ENCODE data around the gene INHBB. TPM values are rescaled to one million over a fixed set of nuclear protein-coding genes. Genes with fewer than 3 reads are reported as not detected.

The INHBB gene
- total RNA-seq, 1 experiment from 2014 or later: 223 TPM

DNA sequence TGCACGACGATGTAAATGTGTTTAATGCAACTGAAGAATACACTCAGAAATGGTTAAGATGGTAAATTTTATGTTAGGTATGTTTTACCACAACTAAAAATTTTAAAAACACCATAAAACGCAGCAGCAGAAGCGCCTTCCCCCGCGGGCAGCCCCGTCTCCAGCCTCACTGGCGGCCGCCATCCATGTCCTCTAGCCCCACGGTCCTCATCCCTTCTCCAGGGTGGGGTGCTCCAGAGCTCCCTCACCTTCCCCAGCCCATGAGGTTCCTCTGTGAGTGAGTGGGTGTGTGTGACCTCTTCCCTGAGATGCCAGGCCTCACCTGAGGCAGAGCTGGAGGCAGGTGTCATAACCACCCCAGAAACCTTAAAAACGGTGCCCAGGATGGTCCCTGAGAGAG, 17.0 kb downstream of the INHBB start:
- intact Hi-C loops (cut with micrococcal nuclease): no loop called here
- no peaks in the 10 kb centered on the region for H3K27me3 ChIP-seq (ENCODE audit: low read length)
- no peaks in the 10 kb centered on the region for H3K9me3 ChIP-seq (ENCODE audit: low read length)
- BruUV-seq (replicated peaks): no TSS peak
- peaks cover 38% of the 10 kb centered on the region for H3K4me1 ChIP-seq (ENCODE audit: insufficient read depth, low read length)
- H3K4me3 ChIP-seq (ENCODE audit: low read length): no peak overlapping the region
- H2AFZ ChIP-seq (ENCODE audit: low read length): no peak overlapping the region
- peaks cover 4% of the 10 kb centered on the region for H3F3A ChIP-seq (ENCODE audit: low read length, unreplicated experiment)
- no peaks in the 10 kb centered on the region for H4K20me1 ChIP-seq (ENCODE audit: low read length)
- no peak overlapping the region for H3K27ac ChIP-seq (ENCODE audit: low read length)
- H3K79me2 ChIP-seq (ENCODE audit: low read length): no peaks in the 10 kb centered on the region
- H3K9me2 ChIP-seq (replicated peaks; ENCODE audit: low read length): no peaks in the 10 kb centered on the region
- no peak for ATAC-seq
- CTCF ChIA-PET: no interaction called here
- DNase-seq: no peak
- no peak overlapping the region for H3K9ac ChIP-seq (ENCODE audit: low read length)
- no peaks in the 10 kb centered on the region for H3K36me3 ChIP-seq (ENCODE audit: low read depth, low read length)
- no peak overlapping the region for H3K4me2 ChIP-seq (ENCODE audit: low read length)
- TF ChIP-seq EZH2 (IDR thresholded peaks at IDR 0.05; ENCODE audit: low read length, unreplicated experiment) (no peak), EZH2phosphoT487 (IDR thresholded peaks at IDR 0.05; ENCODE audit: borderline replicate concordance, low read length) (no peak)
- TF ChIP-seq, protein P1, sequence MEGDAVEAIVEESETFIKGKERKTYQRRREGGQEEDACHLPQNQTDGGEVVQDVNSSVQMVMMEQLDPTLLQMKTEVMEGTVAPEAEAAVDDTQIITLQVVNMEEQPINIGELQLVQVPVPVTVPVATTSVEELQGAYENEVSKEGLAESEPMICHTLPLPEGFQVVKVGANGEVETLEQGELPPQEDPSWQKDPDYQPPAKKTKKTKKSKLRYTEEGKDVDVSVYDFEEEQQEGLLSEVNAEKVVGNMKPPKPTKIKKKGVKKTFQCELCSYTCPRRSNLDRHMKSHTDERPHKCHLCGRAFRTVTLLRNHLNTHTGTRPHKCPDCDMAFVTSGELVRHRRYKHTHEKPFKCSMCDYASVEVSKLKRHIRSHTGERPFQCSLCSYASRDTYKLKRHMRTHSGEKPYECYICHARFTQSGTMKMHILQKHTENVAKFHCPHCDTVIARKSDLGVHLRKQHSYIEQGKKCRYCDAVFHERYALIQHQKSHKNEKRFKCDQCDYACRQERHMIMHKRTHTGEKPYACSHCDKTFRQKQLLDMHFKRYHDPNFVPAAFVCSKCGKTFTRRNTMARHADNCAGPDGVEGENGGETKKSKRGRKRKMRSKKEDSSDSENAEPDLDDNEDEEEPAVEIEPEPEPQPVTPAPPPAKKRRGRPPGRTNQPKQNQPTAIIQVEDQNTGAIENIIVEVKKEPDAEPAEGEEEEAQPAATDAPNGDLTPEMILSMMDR (conservative IDR thresholded peaks at IDR 0.05; ENCODE audit: low read depth, low read length): no peak
- POLR2A ChIA-PET (ENCODE audit: unreplicated experiment): no interaction called here

DNA sequence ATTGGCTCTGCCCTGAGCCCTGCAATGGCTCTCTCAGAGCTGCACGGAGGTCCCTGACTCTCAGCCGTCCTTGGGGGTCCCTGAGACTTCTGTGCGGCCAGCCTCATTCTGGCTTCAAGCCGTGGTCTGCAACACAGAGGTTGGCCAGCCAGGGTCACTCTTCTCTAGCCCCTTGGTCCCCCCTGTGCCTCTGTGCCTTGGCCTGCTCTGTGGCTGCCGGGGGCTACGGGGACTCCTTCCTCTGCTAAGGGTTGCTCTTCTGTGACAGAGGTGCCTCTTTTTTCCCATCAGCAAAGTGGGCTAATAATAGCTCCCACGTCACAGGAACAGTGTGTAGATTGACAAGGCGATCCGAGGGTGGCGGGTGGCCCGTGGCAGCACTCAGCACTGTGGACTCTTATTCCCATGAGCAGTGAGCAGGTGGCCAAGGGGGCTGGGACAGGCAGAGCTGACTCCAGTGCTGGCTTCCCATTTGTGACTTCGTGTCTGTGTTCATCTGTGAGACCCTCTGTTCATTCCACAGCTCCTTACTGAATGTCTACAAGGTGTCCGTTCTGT, 19.4 kb downstream of the INHBB start:
- no peaks in the 10 kb centered on the region for H3K9me2 ChIP-seq (replicated peaks; ENCODE audit: low read length)
- intact Hi-C loops (cut with micrococcal nuclease): no loop called here
- H3K9ac ChIP-seq (ENCODE audit: low read length): no peak overlapping the region
- ChIA-PET POLR2A (ENCODE audit: unreplicated experiment) (no interaction called here), CTCF (no interaction called here)
- H3K27ac ChIP-seq (ENCODE audit: low read length): no peak overlapping the region
- H3K4me3 ChIP-seq (ENCODE audit: low read length): no peak overlapping the region
- peaks cover 41% of the 10 kb centered on the region for H3K4me1 ChIP-seq (ENCODE audit: insufficient read depth, low read length)
- BruUV-seq (replicated peaks): no TSS peak
- H3K36me3 ChIP-seq (ENCODE audit: low read depth, low read length): no peaks in the 10 kb centered on the region
- DNase-seq: no peak
- ATAC-seq: no peak
- no peaks in the 10 kb centered on the region for H3K27me3 ChIP-seq (ENCODE audit: low read length)
- no peaks in the 10 kb centered on the region for H3K9me3 ChIP-seq (ENCODE audit: low read length)
- H2AFZ ChIP-seq (ENCODE audit: low read length): no peak overlapping the region
- peaks cover 5% of the 10 kb centered on the region for H3F3A ChIP-seq (ENCODE audit: low read length, unreplicated experiment)
- H3K79me2 ChIP-seq (ENCODE audit: low read length): no peaks in the 10 kb centered on the region
- no peaks in the 10 kb centered on the region for H4K20me1 ChIP-seq (ENCODE audit: low read length)
- TF ChIP-seq EZH2phosphoT487 (IDR thresholded peaks at IDR 0.05; ENCODE audit: borderline replicate concordance, low read length) (no peak), EZH2 (IDR thresholded peaks at IDR 0.05; ENCODE audit: low read length, unreplicated experiment) (no peak)
- TF ChIP-seq, protein P1 (conservative IDR thresholded peaks at IDR 0.05; ENCODE audit: low read depth, low read length): no peak
- no peak overlapping the region for H3K4me2 ChIP-seq (ENCODE audit: low read length)

DNA sequence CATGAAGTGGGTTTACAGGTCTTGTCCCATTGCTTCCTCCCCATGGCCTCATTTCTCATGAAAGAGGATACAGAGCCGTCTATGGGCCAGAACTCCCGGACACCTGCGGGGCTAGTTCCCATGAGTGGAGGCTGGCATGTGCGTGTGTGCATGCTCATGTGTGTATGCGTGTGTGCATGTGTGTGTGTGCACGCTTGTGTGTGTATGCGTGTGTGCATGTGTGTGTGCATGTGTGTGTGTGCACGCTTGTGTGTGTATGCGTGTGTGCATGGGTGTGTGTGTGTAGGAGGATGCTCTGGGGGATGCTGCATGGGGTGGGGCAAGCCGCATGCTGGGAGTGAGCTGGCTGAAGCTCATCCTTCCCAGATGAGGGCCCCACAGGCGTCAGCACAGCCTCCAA, 20.8 kb downstream of the INHBB start:
- intact Hi-C loops (cut with micrococcal nuclease): loop anchor here (1.0 kb wide), 1 partner anchor 31 kb away; no protein-coding TSS in a partner anchor
- H3K27me3 ChIP-seq (ENCODE audit: low read length): no peaks in the 10 kb centered on the region
- no peaks in the 10 kb centered on the region for H3K36me3 ChIP-seq (ENCODE audit: low read depth, low read length)
- H3K4me1 ChIP-seq (ENCODE audit: insufficient read depth, low read length): peaks cover 36% of the 10 kb centered on the region
- no peaks in the 10 kb centered on the region for H3K79me2 ChIP-seq (ENCODE audit: low read length)
- H3K4me2 ChIP-seq (ENCODE audit: low read length): peak overlapping the region; percentile 74
- ATAC-seq (no peak; the same call in 1 of the 2 replicates), DNase-seq (no peak)
- ChIA-PET POLR2A (ENCODE audit: unreplicated experiment) (interaction anchor here (0.6 kb wide), 1 partner anchor 33 kb away, joined by 3 read pairs; no protein-coding TSS in a partner anchor), CTCF (interaction anchor here (0.5 kb wide), 1 partner anchor 32 kb away, joined by 3 read pairs; no protein-coding TSS in a partner anchor)
- no peaks in the 10 kb centered on the region for H3K9me3 ChIP-seq (ENCODE audit: low read length)
- H3F3A ChIP-seq (ENCODE audit: low read length, unreplicated experiment): peaks cover 5% of the 10 kb centered on the region
- H3K9ac ChIP-seq (ENCODE audit: low read length): no peak overlapping the region
- no peaks in the 10 kb centered on the region for H3K9me2 ChIP-seq (replicated peaks; ENCODE audit: low read length)
- no TSS peak for BruUV-seq (replicated peaks)
- no peak for TF ChIP-seq EZH2 (IDR thresholded peaks at IDR 0.05; ENCODE audit: low read length, unreplicated experiment)
- TF ChIP-seq, protein P1 (conservative IDR thresholded peaks at IDR 0.05; ENCODE audit: low read depth, low read length): no peak
- TF ChIP-seq EZH2phosphoT487 (IDR thresholded peaks at IDR 0.05; ENCODE audit: borderline replicate concordance, low read length): no peak
- no peaks in the 10 kb centered on the region for H4K20me1 ChIP-seq (ENCODE audit: low read length)
- no peak overlapping the region for H2AFZ ChIP-seq (ENCODE audit: low read length)
- H3K27ac ChIP-seq (ENCODE audit: low read length): peak overlapping the region; percentile 81
- H3K4me3 ChIP-seq (ENCODE audit: low read length): peak overlapping the region; percentile 42; the same call in 1 of the 2 replicates
